Left kidney (tissue), 2 donors: Measurements from ENCODE around the gene MYB. TPM values are rescaled to one million over a fixed set of nuclear protein-coding genes. Genes with fewer than 3 reads are reported as not detected.

ENCODE experiments used
- DNase-seq: peaks from one replicate; pipeline ENCODE4 v3.0.0-alpha.2; 2013
- polyA plus RNA-seq: library from polyadenylated mRNA; unstranded; fragments of 120-200 nt; gene quantifications from one replicate; pipeline ENCODE4 v1.2.1, GENCODE V29; 2013; ENCODE audit not compliant: insufficient read length

Gene MYB
- polyA plus RNA-seq, 1 donor: 5.7 TPM

GRCh38 chr6:135251498-135252441 is 70.7 kb downstream of the MYB start:
- DNase-seq: no peak

- DNase-seq: no peak
These were observed 73.4 kb downstream of the MYB start for GRCh38 chr6:135254471-135254870.

- no peak for DNase-seq
These were observed 75.8 kb downstream of the MYB start for GRCh38 chr6:135256866-135257265.

- DNase-seq: no peak
These were observed 76.7 kb downstream of the MYB start for GRCh38 chr6:135257631-135258405.

- no peak for DNase-seq
These were observed 77.9 kb downstream of the MYB start for GRCh38 chr6:135258970-135259369.

- DNase-seq: no peak
These were observed 79.5 kb downstream of the MYB start for GRCh38 chr6:135260612-135261011.

DNA sequence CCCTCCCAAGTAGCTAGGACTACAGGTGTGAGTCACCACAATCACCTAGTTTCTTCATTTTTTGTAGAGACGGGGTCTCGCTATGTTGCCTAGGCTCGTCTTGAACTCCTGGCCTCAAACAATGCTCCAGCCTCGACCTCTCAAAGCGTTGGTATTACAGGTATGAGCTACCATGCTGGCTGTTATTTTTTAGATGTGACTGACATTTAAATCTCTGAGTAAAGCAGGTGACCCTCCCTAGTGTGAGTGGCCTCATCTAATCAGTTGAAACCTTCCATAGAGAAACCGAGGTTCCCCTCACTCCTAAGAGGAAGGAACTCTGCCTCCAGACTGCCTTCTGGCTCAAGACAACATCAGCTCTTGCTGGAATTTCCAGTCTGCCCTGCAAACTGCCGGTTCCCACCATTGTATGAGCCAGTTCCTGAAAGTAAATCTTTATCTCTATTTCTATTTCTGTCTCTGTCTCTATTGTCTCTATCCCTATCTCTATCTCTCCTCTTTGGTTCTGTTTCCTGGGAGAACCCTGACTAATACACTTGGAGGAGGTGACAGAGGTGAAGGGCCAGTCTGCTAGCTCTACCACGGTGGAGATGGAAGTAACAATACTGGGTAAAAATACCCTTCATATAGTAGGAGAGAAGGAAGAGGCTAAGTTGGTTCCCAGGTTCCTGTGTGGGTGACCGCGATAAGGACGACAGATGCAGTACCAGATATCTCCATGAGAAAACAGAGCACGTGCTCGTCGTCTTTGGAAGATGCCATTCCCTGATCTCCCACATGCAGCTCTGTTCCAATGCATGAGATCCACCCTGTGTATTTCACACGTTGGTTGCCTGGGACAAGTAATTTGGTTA is 81.0 kb downstream of the MYB start:
- DNase-seq: no peak

GRCh38 chr6:135265278-135265677 is 84.2 kb downstream of the MYB start:
- DNase-seq: no peak

DNA sequence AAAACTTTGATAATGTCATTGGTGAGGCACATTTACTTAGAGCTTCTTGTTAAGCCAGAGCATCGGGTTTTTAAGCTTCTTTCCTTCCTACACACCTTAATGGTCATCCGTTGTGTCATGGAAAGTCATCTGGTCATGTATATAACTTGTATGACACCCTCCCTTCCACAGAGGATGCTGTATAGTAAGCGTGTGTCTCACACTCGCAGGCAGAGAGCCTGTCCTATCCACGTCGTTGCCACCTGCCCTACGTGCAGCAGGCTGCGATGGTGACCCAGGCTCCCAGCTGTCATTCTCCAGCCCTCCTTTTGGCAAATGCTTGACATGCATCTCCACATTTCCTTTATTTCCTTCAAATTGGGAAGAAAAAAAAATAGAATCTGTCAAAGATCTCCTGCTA is 85.6 kb downstream of the MYB start:
- no peak for DNase-seq

GRCh38 chr6:135267085-135267484 is 86.0 kb downstream of the MYB start:
- DNase-seq: no peak

DNA sequence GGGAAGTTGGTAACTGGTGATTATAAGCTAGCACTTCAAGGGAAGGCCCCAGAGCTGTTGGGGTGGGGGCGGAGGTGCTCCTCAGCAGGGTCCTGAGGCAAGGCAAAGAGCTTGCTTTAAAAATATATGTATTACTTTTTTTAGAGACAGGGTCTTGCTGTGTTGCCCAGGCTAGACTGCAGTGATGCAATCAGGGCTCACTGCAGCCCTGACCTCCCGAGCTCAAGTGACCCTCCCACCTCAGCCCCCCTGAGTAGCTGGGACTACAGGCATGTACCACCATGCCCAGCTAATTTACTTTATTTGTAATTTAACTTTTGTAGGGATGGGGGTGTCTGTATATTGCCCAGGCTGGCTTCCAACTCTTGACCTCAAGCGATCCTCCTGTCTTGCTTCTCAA is 87.2 kb downstream of the MYB start:
- DNase-seq: no peak

DNA sequence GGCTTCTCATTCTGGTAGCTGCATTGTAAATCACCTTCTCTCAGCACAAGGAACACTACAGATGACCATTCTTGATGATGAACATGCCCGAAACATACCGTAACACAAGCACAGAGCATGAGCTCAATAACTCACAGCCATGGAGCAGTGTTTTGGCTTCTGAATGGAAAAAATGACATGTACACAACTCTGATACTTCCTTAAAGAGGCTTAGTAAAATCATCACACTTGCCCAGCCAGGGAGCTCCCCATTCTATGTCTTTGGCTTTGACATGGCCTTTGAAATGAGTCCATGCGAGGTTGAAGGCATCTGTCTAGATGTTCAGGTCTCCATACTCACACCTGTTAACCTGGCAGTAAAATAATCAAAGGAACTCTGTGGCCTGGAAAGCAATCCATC is 87.6 kb downstream of the MYB start:
- no peak for DNase-seq

Other genes starting within 250 kb of the MYB start
- 30.9 TPM for gene ALDH8A1, start 231.2 kb upstream of the MYB start, polyA plus RNA-seq
- 76.9 TPM for gene HBS1L, start 126.5 kb upstream of the MYB start, polyA plus RNA-seq